HS-5 (cell line): ENCODE data around the gene MAP4K3.
"Not testable (repeated sequence)": the region's sequence is repeated elsewhere in the genome, so short reads cannot be mapped to it uniquely, and the experiment has no call there.

Experiments
- DNase-seq: peaks from one replicate; pipeline ENCODE4 v3.0.0-alpha.2; 2012; ENCODE audit warnings: low read depth

Gene MAP4K3

GRCh38 chr2:39408351-39409136 lies 28.5 kb downstream of the MAP4K3 start:
- DNase-seq, result no peak

GRCh38 chr2:39407516-39408296 lies 29.4 kb downstream of the MAP4K3 start:
- DNase-seq, result no peak

GRCh38 chr2:39405364-39405763 lies 31.7 kb downstream of the MAP4K3 start:
- no peak for DNase-seq

GRCh38 chr2:39403311-39403710 lies 33.8 kb downstream of the MAP4K3 start:
- DNase-seq, result no peak

- no peak for DNase-seq
Measured at GRCh38 chr2:39401319-39401718, 35.8 kb downstream of the MAP4K3 start.

- DNase-seq, result no peak
Measured at GRCh38 chr2:39399570-39399969, 37.5 kb downstream of the MAP4K3 start.

GRCh38 chr2:39395313-39395712 lies 41.8 kb downstream of the MAP4K3 start:
- DNase-seq, result no peak

GRCh38 chr2:39394516-39394961 lies 42.5 kb downstream of the MAP4K3 start:
- DNase-seq, result no peak

GRCh38 chr2:39392672-39393071 lies 44.4 kb downstream of the MAP4K3 start:
- no peak for DNase-seq

- DNase-seq, result no peak
Measured at GRCh38 chr2:39390216-39390615, 46.9 kb downstream of the MAP4K3 start.

- DNase-seq, result no peak
Measured at GRCh38 chr2:39386064-39386463, 51.0 kb downstream of the MAP4K3 start.

GRCh38 chr2:39385172-39385571 lies 51.9 kb downstream of the MAP4K3 start:
- DNase-seq, result no peak

GRCh38 chr2:39384071-39384470 lies 53.0 kb downstream of the MAP4K3 start:
- not testable (repeated sequence) for DNase-seq

- no peak for DNase-seq
Measured at GRCh38 chr2:39383146-39383545, 53.9 kb downstream of the MAP4K3 start.

GRCh38 chr2:39381653-39382052 lies 55.4 kb downstream of the MAP4K3 start:
- DNase-seq, result no peak

- DNase-seq, result no peak
Measured at GRCh38 chr2:39380525-39381150, 56.4 kb downstream of the MAP4K3 start.

- peak; percentile 39 for DNase-seq
Measured at GRCh38 chr2:39379643-39380524, 57.2 kb downstream of the MAP4K3 start.

- DNase-seq, result no peak
Measured at GRCh38 chr2:39378968-39379367, 58.1 kb downstream of the MAP4K3 start.

- DNase-seq, result no peak
Measured at GRCh38 chr2:39377226-39377939, 59.7 kb downstream of the MAP4K3 start.

- no peak for DNase-seq
Measured at GRCh38 chr2:39375917-39376316, 61.2 kb downstream of the MAP4K3 start.

GRCh38 chr2:39373181-39373802 lies 63.8 kb downstream of the MAP4K3 start:
- no peak for DNase-seq
